Stimulated activated CD4-positive, alpha-beta T cell treated with anti-CD3 and anti-CD28 coated beads, Interleukin-4, amount 100 ng/mL, for 24 hours (primary cell): ENCODE measurements around the gene TLCD3A.
"Not testable (repeated sequence)": the region's sequence is repeated elsewhere in the genome, so short reads cannot be mapped to it uniquely, and the experiment has no call there.

Experiments used
- DNase-seq: peaks from one replicate; pipeline ENCODE4 v3.0.0-alpha.2; 2020

The TLCD3A gene

DNA sequence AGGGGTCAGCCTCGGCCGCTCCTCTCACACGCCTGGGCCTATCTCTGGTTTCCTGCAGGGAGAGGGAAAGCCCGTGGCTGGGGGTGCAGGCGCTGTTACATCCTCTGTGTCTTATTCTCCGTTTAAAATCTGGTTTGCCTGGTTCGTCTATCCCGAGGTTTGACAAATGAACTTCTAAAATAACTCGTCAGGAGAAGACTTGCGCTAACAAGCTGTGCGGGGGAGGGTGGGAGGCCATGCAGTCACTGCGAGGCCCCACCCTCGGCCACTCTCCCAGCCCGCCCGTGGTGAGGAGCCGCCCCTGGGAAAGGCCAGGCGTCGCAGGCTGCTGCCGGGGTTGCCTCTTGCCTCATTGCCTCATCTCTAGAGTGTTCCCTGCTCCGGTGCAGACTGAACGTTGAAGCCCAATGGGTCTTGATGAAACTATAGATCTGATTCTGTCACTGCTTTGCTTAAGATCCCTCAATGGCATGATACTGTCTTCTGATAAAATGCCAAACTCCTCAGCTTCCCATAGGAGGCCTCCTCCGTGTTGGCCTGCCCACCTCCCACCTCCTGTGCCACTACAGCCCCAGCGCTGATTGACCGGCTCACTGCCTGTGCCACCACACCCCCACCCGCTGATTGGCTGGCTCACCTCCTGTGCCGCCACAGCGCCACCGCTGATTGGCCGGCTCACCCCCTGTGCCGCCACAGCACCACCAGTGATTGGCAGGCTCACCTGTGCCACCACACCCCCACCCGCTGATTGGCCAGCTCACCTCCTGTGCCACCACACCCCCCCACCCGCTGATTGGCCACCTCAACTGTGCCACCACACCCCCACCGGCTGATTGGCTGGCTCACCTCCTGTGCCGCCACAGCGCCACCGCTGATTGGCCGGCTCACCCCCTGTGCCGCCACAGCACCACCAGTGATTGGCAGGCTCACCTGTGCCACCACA lies 57.8 kb downstream of the TLCD3A start:
- DNase-seq: not testable (repeated sequence)

DNA sequence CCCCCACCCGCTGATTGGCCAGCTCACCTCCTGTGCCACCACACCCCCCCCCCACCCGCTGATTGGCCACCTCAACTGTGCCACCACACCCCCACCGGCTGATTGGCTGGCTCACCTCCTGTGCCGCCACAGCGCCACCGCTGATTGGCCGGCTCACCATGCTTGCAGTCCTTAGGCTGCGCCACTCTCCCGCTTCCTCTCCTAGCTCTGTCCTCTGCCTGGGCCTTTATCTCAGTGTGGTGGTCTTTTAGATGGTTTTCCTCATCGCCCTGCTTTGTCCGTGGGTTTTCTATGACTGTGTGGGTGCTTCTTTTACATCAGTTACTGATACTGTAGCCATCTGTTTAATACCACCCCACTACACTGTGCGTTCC lies 58.5 kb downstream of the TLCD3A start:
- not testable (repeated sequence) for DNase-seq

DNA sequence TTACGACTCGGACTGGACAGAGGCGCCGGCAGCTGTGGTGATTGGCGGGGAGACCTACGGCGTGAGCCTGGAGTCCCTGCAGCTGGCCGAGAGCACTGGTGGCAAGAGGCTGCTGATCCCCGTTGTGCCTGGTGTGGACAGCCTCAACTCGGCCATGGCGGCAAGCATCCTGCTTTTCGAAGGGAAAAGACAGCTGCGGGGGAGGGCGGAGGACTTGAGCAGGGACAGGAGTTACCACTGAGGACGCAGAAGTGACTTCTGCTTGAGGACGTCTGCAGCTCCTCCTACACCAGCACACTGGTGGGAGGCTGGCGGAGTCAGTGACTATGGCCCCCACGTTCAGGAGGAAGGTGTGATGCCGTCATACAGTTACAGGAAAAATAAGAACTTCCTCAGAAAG lies 59.4 kb downstream of the TLCD3A start:
- no peak for DNase-seq

DNA sequence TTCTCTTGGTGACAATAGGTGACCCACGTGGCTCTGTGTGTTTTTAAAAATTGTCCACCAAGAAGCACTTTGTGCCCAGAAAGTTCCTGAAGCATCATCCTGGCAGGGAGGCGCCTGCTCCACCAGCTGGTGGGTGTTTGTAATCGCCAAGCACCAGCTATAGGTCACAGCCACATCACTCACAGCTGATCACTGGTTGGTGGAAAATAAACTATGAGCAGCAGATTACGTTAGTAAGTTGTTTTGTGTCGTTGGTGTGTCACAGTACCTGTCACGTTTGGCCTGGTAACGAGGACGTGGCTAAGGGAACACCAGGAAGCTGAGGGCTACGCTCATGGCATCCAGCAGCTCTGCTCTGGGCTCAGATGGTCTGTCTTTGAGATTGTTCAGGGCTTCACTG lies 59.9 kb downstream of the TLCD3A start:
- no peak for DNase-seq
